Omental fat pad (tissue), 4 donors: ENCODE measurements around the gene ATP9B. TPM values are rescaled to one million over a fixed set of nuclear protein-coding genes. Genes with fewer than 3 reads are reported as not detected.

Experiments
- ATAC-seq: fragments of 150-250 bp; one replicate; pipeline ENCODE4 v1.9.1; 2016; ENCODE audit warnings: mild to moderate bottlenecking, moderate library complexity; ENCODE audit not compliant: low FRiP score
- DNase-seq: peaks from one replicate; pipeline ENCODE4 v3.0.0-alpha.2; 2019; ENCODE audit warnings: low spot score
- total RNA-seq, 4 donors: library from RNA; depleted of rRNA; stranded (reverse); fragments of >200 nt; gene quantifications; one replicate each; pipeline ENCODE4 v1.1.0, GENCODE V29; 2016
- TF ChIP-seq, protein P1 (sequence below), 3 donors: fragments of 450-650 bp; IDR thresholded peaks; one replicate each; pipeline ENCODE4 v1.5.1; 2016 to 2017; ENCODE audit warnings: antibody characterized with exemption in 3 of 3, mild to moderate bottlenecking in 3 of 3, moderate library complexity in 2 of 3

The ATP9B gene
- total RNA-seq, 4 donors from 2014 or later: 28.8 to 47.3 (median 39.8) TPM

DNA sequence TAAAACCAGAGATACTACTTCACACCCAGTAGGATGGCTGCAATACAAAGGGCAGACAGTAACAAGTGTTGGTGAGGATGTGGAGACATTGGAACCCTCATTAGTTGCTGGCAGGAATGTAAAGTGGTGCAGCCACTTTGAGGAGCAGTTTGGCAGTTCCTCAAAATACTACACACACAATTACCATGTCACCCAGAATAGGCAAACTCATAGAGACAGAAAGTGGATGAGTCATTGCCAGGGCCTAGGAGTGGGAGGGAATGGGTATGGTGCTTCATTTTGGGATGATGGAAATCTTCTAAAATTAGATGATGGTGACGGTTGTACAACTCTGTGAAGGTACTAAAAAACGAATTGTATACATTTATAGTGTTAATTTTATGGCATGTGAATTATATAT, 54.8 kb downstream of the ATP9B start:
- no peak for ATAC-seq
- no peak for DNase-seq
- TF ChIP-seq, protein P1, sequence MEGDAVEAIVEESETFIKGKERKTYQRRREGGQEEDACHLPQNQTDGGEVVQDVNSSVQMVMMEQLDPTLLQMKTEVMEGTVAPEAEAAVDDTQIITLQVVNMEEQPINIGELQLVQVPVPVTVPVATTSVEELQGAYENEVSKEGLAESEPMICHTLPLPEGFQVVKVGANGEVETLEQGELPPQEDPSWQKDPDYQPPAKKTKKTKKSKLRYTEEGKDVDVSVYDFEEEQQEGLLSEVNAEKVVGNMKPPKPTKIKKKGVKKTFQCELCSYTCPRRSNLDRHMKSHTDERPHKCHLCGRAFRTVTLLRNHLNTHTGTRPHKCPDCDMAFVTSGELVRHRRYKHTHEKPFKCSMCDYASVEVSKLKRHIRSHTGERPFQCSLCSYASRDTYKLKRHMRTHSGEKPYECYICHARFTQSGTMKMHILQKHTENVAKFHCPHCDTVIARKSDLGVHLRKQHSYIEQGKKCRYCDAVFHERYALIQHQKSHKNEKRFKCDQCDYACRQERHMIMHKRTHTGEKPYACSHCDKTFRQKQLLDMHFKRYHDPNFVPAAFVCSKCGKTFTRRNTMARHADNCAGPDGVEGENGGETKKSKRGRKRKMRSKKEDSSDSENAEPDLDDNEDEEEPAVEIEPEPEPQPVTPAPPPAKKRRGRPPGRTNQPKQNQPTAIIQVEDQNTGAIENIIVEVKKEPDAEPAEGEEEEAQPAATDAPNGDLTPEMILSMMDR (IDR thresholded peaks at IDR 0.05): no peak

DNA sequence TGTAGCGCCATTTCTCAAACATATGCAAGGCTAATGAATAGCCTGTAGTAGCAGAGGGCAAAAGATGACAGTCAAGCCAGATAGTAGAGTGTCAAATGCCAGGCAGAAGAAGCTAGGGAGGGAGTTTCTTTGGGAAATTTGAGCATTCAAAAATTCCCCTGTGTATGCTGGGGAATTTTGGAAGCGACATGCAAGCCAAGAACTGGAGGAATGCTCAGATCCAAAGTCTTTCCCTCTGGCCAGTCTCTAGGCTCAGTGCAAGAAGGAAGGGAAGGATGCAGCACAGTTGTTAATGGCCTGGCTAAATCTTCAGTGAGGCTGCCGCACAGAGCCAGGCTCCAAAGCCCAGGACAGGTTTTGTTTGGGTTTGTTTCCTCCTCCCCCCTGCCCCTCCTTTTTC, 59.9 kb downstream of the ATP9B start:
- ATAC-seq: peak; percentile 54

DNA sequence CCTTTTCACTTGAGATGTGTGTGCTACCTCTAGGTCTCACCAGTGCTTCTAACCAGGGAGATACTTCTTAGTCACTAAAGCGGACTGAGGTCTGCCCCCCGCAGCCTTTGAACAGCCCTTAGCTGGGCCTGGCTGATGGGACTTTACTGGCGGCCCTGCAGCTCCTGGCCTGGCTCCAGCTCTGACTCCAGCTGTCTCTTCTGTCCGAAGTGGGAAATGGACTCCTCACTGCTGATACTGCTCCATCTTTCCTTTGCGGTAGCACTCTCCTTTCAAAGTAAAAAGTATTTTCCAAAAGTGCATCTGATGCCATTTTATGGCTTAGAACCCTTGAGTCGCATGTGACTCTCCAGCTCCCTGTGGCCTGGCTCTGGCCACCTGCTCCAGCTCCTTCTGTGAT, 64.5 kb downstream of the ATP9B start:
- TF ChIP-seq, protein P1 (IDR thresholded peaks at IDR 0.05): no peak
- no peak for ATAC-seq
- no peak for DNase-seq

More for the DNA sequence above, 59.9 kb downstream of the ATP9B start:
- TF ChIP-seq, protein P1 (IDR thresholded peaks at IDR 0.05): no peak
- no peak for DNase-seq

DNA sequence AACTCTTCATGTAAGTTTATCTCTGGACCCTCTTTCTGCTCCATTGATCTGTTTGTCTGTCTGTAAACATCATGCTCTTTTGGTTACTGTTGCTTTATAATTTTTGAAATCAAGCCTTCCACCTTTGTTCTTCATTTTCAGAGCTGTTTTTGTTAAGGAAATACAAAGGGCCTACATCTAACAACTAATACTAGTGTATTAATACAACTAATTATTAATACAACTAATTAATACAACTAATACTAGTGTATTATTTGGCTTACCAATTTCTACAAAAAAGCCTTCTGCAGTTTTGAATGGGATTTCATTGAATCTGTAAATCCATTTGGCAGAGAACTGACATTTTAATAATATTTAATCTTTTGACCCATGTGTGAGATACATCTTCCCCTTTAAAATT, 66.7 kb downstream of the ATP9B start:
- TF ChIP-seq, protein P1 (IDR thresholded peaks at IDR 0.05): no peak
- ATAC-seq: no peak
- DNase-seq: no peak

DNA sequence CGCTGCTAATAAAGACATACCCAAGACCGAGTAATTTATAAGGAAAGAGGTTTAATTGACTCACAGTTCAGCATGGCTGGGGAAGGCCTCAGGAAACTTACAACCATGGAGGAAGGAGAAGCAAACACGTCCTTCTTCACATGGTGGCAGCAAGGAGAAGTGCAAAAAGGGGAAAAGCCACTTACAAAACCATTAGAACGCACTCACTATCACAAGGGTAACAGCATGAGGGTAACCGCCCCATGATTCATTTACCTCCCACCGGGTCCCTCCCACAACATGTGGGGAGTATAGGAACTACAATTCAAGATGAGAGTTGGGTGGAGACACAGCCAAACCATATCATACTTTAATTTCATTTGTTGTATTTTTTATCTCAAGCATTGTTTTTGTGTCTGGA, 67.5 kb downstream of the ATP9B start:
- TF ChIP-seq, protein P1 (IDR thresholded peaks at IDR 0.05): no peak
- DNase-seq (no peak), ATAC-seq (no peak)

DNA sequence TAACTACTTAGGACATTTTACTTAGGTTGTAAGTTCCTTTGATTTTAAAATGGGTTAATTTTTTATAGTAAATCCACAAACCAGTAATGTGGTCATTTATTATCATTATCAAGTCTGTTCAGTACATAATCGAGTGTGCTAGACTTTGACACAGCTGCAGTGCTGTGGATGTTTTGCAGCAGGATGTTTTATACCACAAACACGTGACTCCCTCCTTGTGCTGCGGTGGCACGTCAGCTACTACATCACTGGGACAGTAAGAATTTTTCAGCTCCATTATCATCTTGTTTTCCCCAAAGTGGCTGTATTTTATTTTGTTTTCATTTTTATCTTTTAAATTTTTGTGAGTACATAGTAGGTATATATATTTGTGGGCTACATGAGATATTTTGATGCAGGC, 70.0 kb downstream of the ATP9B start:
- TF ChIP-seq, protein P1 (IDR thresholded peaks at IDR 0.05): no peak
- DNase-seq: no peak
- no peak for ATAC-seq

DNA sequence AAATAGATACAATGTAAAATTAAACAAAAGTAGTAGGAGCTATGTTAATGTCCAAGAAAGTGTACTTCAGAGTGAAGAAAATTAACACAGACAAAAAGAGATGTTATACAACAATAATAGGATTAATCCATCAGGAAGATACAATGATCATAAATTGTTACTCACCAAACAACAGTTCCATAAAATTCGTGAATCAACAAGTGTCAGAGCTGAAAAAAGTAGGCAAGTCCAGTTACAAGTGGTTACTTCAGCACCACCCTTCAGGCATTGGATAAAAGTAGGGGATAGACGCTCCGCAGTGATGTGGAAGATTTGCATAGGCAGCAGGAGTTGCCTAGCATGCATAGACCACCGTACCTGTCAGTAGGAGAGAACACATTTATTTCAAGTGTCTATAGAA, 77.8 kb downstream of the ATP9B start:
- DNase-seq (no peak), ATAC-seq (no peak)
- TF ChIP-seq, protein P1 (IDR thresholded peaks at IDR 0.05): no peak
